Measurements from ENCODE around the gene ALDH1L2.

The ALDH1L2 gene

GRCh38 chr12:105020241-105020962 lies 63.9 kb downstream of the ALDH1L2 start:
- H3K27ac ChIP-seq (ENCODE audit: low read depth, low read length): no peak overlapping the region
- H3K36me3 ChIP-seq (ENCODE audit: control insufficient read depth in 5 of 5, insufficient read depth in 5 of 5, low read length in 5 of 5): peaks cover 9 to 17% (median 12%) of the 10 kb centered on the region in 5 donors
- H3K4me3 ChIP-seq (ENCODE audit: low read depth in 1 of 5, low read length in 5 of 5): no peak overlapping the region
- no peak overlapping the region for H3K9ac ChIP-seq (ENCODE audit: low read length in 5 of 5)
- no peaks in the 10 kb centered on the region for H3K9me3 ChIP-seq (ENCODE audit: control insufficient read depth in 5 of 5, low read length in 5 of 5)
- no peaks in the 10 kb centered on the region for H3K27me3 ChIP-seq (ENCODE audit: control insufficient read depth in 5 of 5, insufficient read depth in 4 of 5, low read length in 5 of 5)
- peaks cover 0 to 7% (median 3%) of the 10 kb centered on the region in 5 donors for H3K4me1 ChIP-seq (ENCODE audit: control insufficient read depth in 5 of 5, insufficient read depth in 5 of 5, low read length in 5 of 5)

- Histone ChIP-seq H3K27me3 (ENCODE audit: control insufficient read depth in 5 of 5, insufficient read depth in 4 of 5, low read length in 5 of 5) (no peaks in the 10 kb centered on the region), H3K36me3 (ENCODE audit: control insufficient read depth in 5 of 5, insufficient read depth in 5 of 5, low read length in 5 of 5) (peaks cover 9 to 24% (median 15%) of the 10 kb centered on the region in 5 donors), H3K4me1 (ENCODE audit: control insufficient read depth in 5 of 5, insufficient read depth in 5 of 5, low read length in 5 of 5) (peaks cover 0 to 3% (median 0%) of the 10 kb centered on the region in 5 donors), H3K9me3 (ENCODE audit: control insufficient read depth in 5 of 5, low read length in 5 of 5) (no peaks in the 10 kb centered on the region), H3K4me3 (ENCODE audit: low read depth in 1 of 5, low read length in 5 of 5) (no peak overlapping the region), H3K9ac (ENCODE audit: low read length in 5 of 5) (no peak overlapping the region), H3K27ac (ENCODE audit: low read depth, low read length) (no peak overlapping the region)
These were observed 65.5 kb downstream of the ALDH1L2 start for GRCh38 chr12:105018776-105019175.

- H3K36me3 ChIP-seq (ENCODE audit: control insufficient read depth in 5 of 5, insufficient read depth in 5 of 5, low read length in 5 of 5): peaks cover 9 to 32% (median 20%) of the 10 kb centered on the region in 5 donors
- no peaks in the 10 kb centered on the region for H3K27me3 ChIP-seq (ENCODE audit: control insufficient read depth in 5 of 5, insufficient read depth in 4 of 5, low read length in 5 of 5)
- peaks cover 0 to 3% (median 0%) of the 10 kb centered on the region in 5 donors for H3K4me1 ChIP-seq (ENCODE audit: control insufficient read depth in 5 of 5, insufficient read depth in 5 of 5, low read length in 5 of 5)
- H3K27ac ChIP-seq (ENCODE audit: low read depth, low read length): no peak overlapping the region
- H3K9me3 ChIP-seq (ENCODE audit: control insufficient read depth in 5 of 5, low read length in 5 of 5): no peaks in the 10 kb centered on the region
- no peak overlapping the region for H3K4me3 ChIP-seq (ENCODE audit: low read depth in 1 of 5, low read length in 5 of 5)
- no peak overlapping the region for H3K9ac ChIP-seq (ENCODE audit: low read length in 5 of 5)
These were observed 66.2 kb downstream of the ALDH1L2 start for GRCh38 chr12:105018012-105018411.

- Histone ChIP-seq H3K36me3 (ENCODE audit: control insufficient read depth in 5 of 5, insufficient read depth in 5 of 5, low read length in 5 of 5) (peaks cover 10 to 37% (median 23%) of the 10 kb centered on the region in 5 donors), H3K9ac (ENCODE audit: low read length in 5 of 5) (no peak overlapping the region), H3K4me3 (ENCODE audit: low read depth in 1 of 5, low read length in 5 of 5) (no peak overlapping the region), H3K27me3 (ENCODE audit: control insufficient read depth in 5 of 5, insufficient read depth in 4 of 5, low read length in 5 of 5) (no peaks in the 10 kb centered on the region), H3K4me1 (ENCODE audit: control insufficient read depth in 5 of 5, insufficient read depth in 5 of 5, low read length in 5 of 5) (peaks cover 0 to 3% (median 0%) of the 10 kb centered on the region in 5 donors), H3K9me3 (ENCODE audit: control insufficient read depth in 5 of 5, low read length in 5 of 5) (no peaks in the 10 kb centered on the region), H3K27ac (ENCODE audit: low read depth, low read length) (no peak overlapping the region)
These were observed 68.7 kb downstream of the ALDH1L2 start for GRCh38 chr12:105015543-105015942.

- Histone ChIP-seq H3K27me3 (ENCODE audit: control insufficient read depth in 5 of 5, insufficient read depth in 4 of 5, low read length in 5 of 5) (no peaks in the 10 kb centered on the region), H3K4me3 (ENCODE audit: low read depth in 1 of 5, low read length in 5 of 5) (no peak overlapping the region), H3K9ac (ENCODE audit: low read length in 5 of 5) (no peak overlapping the region), H3K9me3 (ENCODE audit: control insufficient read depth in 5 of 5, low read length in 5 of 5) (no peaks in the 10 kb centered on the region), H3K4me1 (ENCODE audit: control insufficient read depth in 5 of 5, insufficient read depth in 5 of 5, low read length in 5 of 5) (peaks cover 0 to 3% (median 0%) of the 10 kb centered on the region in 5 donors), H3K36me3 (ENCODE audit: control insufficient read depth in 5 of 5, insufficient read depth in 5 of 5, low read length in 5 of 5) (peaks cover 10 to 37% (median 23%) of the 10 kb centered on the region in 5 donors), H3K27ac (ENCODE audit: low read depth, low read length) (no peak overlapping the region)
These were observed 69.7 kb downstream of the ALDH1L2 start for GRCh38 chr12:105014603-105015002.

GRCh38 chr12:105013892-105014291 lies 70.4 kb downstream of the ALDH1L2 start:
- no peak overlapping the region for H3K9ac ChIP-seq (ENCODE audit: low read length in 5 of 5)
- no peaks in the 10 kb centered on the region for H3K27me3 ChIP-seq (ENCODE audit: control insufficient read depth in 5 of 5, insufficient read depth in 4 of 5, low read length in 5 of 5)
- no peak overlapping the region for H3K4me3 ChIP-seq (ENCODE audit: low read depth in 1 of 5, low read length in 5 of 5)
- H3K36me3 ChIP-seq (ENCODE audit: control insufficient read depth in 5 of 5, insufficient read depth in 5 of 5, low read length in 5 of 5): peaks cover 7 to 36% (median 23%) of the 10 kb centered on the region in 5 donors
- no peaks in the 10 kb centered on the region for H3K9me3 ChIP-seq (ENCODE audit: control insufficient read depth in 5 of 5, low read length in 5 of 5)
- peaks cover 0 to 3% (median 0%) of the 10 kb centered on the region in 5 donors for H3K4me1 ChIP-seq (ENCODE audit: control insufficient read depth in 5 of 5, insufficient read depth in 5 of 5, low read length in 5 of 5)
- H3K27ac ChIP-seq (ENCODE audit: low read depth, low read length): no peak overlapping the region

GRCh38 chr12:105001476-105001875 lies 82.8 kb downstream of the ALDH1L2 start:
- no peak overlapping the region for H3K9ac ChIP-seq (ENCODE audit: low read length in 5 of 5)
- H3K4me3 ChIP-seq (ENCODE audit: low read depth in 1 of 5, low read length in 5 of 5): no peak overlapping the region
- no peak overlapping the region for H3K27ac ChIP-seq (ENCODE audit: low read depth, low read length)
- H3K9me3 ChIP-seq (ENCODE audit: control insufficient read depth in 5 of 5, low read length in 5 of 5): no peaks in the 10 kb centered on the region
- no peaks in the 10 kb centered on the region for H3K4me1 ChIP-seq (ENCODE audit: control insufficient read depth in 5 of 5, insufficient read depth in 5 of 5, low read length in 5 of 5)
- H3K27me3 ChIP-seq (ENCODE audit: control insufficient read depth in 5 of 5, insufficient read depth in 4 of 5, low read length in 5 of 5): no peaks in the 10 kb centered on the region
- H3K36me3 ChIP-seq (ENCODE audit: control insufficient read depth in 5 of 5, insufficient read depth in 5 of 5, low read length in 5 of 5): peaks cover 39 to 64% (median 43%) of the 10 kb centered on the region in 5 donors

GRCh38 chr12:104999347-104999685 lies 84.9 kb downstream of the ALDH1L2 start:
- Histone ChIP-seq H3K36me3 (ENCODE audit: control insufficient read depth in 5 of 5, insufficient read depth in 5 of 5, low read length in 5 of 5) (peaks cover 44 to 64% (median 56%) of the 10 kb centered on the region in 5 donors), H3K9ac (ENCODE audit: low read length in 5 of 5) (no peak overlapping the region), H3K9me3 (ENCODE audit: control insufficient read depth in 5 of 5, low read length in 5 of 5) (no peaks in the 10 kb centered on the region)

GRCh38 chr12:104998423-104999346 lies 85.6 kb downstream of the ALDH1L2 start:
- H3K36me3 ChIP-seq (ENCODE audit: control insufficient read depth in 5 of 5, insufficient read depth in 5 of 5, low read length in 5 of 5): peaks cover 44 to 66% (median 56%) of the 10 kb centered on the region in 5 donors
- no peak overlapping the region for H3K9ac ChIP-seq (ENCODE audit: low read length in 5 of 5)
- H3K4me1 ChIP-seq (ENCODE audit: control insufficient read depth in 5 of 5, insufficient read depth in 5 of 5, low read length in 5 of 5): peaks cover 0 to 6% (median 0%) of the 10 kb centered on the region in 5 donors
- no peak overlapping the region for H3K4me3 ChIP-seq (ENCODE audit: low read depth in 1 of 5, low read length in 5 of 5)
- H3K9me3 ChIP-seq (ENCODE audit: control insufficient read depth in 5 of 5, low read length in 5 of 5): no peaks in the 10 kb centered on the region
- H3K27ac ChIP-seq (ENCODE audit: low read depth, low read length): no peak overlapping the region
- no peaks in the 10 kb centered on the region for H3K27me3 ChIP-seq (ENCODE audit: control insufficient read depth in 5 of 5, insufficient read depth in 4 of 5, low read length in 5 of 5)

More at GRCh38 chr12:104999347-104999685, 84.9 kb downstream of the ALDH1L2 start:
- Histone ChIP-seq H3K4me1 (ENCODE audit: control insufficient read depth in 5 of 5, insufficient read depth in 5 of 5, low read length in 5 of 5) (peaks cover 0 to 6% (median 0%) of the 10 kb centered on the region in 5 donors), H3K4me3 (ENCODE audit: low read depth in 1 of 5, low read length in 5 of 5) (no peak overlapping the region), H3K27me3 (ENCODE audit: control insufficient read depth in 5 of 5, insufficient read depth in 4 of 5, low read length in 5 of 5) (no peaks in the 10 kb centered on the region), H3K27ac (ENCODE audit: low read depth, low read length) (no peak overlapping the region)

GRCh38 chr12:104997541-104997940 lies 86.7 kb downstream of the ALDH1L2 start:
- no peaks in the 10 kb centered on the region for H3K27me3 ChIP-seq (ENCODE audit: control insufficient read depth in 5 of 5, insufficient read depth in 4 of 5, low read length in 5 of 5)
- no peak overlapping the region for H3K9ac ChIP-seq (ENCODE audit: low read length in 5 of 5)
- no peaks in the 10 kb centered on the region for H3K9me3 ChIP-seq (ENCODE audit: control insufficient read depth in 5 of 5, low read length in 5 of 5)
- no peak overlapping the region for H3K4me3 ChIP-seq (ENCODE audit: low read depth in 1 of 5, low read length in 5 of 5)
- peaks cover 0 to 6% (median 0%) of the 10 kb centered on the region in 5 donors for H3K4me1 ChIP-seq (ENCODE audit: control insufficient read depth in 5 of 5, insufficient read depth in 5 of 5, low read length in 5 of 5)
- peaks cover 47 to 62% (median 56%) of the 10 kb centered on the region in 5 donors for H3K36me3 ChIP-seq (ENCODE audit: control insufficient read depth in 5 of 5, insufficient read depth in 5 of 5, low read length in 5 of 5)
- no peak overlapping the region for H3K27ac ChIP-seq (ENCODE audit: low read depth, low read length)

Measured in subcutaneous abdominal adipose tissue (tissue), 5 donors.